ENCODE results near the gene FAM120B.
A peak's percentile ranks its signal among the peaks of the same experiment; 100 is the strongest.

The FAM120B gene

DNA sequence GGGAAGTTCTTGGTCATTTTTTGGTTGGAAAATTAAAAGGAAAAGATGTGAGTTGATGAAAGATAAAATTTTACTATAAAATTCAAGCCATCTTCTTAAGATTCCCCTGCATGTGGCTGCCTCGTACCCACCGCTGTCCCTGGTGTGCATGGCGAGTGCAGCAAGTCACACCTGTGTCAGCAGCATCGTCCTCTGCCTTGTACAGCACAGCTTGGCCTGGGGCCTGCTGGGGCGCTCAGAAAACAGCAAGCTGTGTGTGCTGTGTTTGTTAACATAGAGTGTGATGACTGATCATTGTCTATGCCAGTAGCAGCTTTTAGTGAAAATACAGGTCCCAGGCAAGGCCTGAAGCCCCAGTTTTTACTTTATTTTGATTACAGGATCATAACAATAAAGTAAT is 56.7 kb downstream of the FAM120B start:
- DNase-seq: no peak

DNA sequence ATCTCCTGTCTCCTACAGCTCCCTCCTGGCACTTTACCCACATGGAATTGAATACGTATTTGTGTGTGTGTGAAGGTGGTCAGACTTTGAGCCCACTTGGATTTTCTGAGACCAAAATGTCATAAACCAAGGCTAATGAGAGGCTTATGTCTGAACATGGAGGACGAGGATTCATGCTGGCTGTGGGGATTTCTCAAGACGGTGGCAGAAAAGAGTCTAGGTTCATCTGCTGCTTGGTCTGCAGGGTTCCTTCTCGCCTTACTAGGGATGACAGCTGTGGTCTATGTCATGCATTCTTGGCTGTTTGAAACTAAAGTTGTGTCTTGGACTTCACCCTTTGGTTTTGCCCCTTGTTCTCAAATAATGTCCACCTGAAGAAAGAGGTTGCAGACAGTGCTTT is 58.6 kb downstream of the FAM120B start:
- no peak for DNase-seq

DNA sequence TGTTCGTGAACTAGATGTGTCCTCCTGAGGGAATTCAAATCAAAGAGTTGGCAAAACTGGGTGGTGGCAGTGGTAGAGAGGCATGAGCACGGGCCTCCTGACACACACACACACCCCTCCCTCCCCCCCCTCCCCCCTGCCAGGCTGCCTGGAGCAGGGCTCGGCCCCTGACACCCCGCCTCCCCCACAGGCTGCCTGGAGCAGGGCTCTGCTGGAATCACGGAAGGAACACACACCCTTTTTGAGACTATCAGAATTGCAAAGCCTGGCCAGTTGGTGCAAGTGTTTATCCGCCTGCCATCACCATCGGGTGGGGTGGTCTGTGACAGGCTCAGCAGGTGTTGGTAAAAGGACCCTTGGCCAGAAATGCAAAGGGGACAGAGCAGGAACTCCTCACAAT is 59.0 kb downstream of the FAM120B start:
- no peak for DNase-seq

DNA sequence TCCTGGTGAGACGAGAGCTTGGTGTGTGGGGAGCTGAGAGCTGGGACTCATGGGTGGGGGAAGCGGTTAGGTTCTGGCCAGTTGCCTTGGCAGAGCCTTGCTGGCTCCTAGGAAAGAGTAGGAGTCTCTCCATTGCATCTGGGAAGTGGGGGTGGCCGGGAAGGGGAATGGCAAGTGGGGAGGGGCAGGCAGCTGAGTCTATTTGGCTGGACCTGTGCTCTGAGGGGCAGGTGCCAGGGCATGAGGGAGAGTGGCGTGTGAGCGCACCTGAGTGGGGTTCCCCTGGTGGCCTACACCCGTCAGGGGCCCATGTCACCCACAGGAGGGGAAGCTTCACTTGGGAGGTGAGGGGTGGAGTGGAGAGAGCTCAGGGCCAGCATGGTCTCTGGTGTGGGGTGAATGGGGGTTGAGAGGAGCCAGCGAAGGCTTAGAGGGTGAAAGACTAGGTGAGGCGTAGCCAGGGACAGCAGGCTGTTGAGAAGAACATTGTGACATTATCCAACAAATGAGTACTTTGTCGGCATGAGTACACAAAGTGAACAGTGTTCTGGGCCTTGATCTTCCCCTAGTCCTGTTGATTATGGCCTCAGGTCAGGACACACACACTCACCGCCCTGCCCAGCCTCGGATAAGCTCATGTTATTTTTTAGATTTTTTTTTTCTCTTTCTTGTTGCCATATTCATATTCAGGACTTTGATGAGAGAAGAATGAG is 59.8 kb downstream of the FAM120B start:
- no peak for DNase-seq

DNA sequence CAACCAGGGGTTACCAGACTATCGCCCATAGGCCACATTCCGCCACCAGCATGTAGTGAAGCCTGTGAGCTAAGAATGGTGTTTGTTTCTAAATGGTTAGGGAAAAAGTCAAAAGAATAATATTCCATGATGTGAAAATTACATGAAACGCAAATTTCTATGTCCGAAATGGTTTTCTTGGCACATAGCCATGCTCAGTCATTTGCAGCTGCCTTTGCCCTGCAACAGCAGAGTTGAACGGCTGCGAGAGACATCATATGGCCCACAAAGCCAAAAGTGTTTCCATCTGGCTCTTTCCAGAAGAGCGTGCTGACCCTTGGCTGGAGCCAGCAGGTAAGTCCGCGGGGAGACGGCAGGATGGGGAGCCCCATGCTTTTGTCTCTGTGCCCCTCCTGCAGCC is 60.7 kb downstream of the FAM120B start:
- no peak for DNase-seq

DNA sequence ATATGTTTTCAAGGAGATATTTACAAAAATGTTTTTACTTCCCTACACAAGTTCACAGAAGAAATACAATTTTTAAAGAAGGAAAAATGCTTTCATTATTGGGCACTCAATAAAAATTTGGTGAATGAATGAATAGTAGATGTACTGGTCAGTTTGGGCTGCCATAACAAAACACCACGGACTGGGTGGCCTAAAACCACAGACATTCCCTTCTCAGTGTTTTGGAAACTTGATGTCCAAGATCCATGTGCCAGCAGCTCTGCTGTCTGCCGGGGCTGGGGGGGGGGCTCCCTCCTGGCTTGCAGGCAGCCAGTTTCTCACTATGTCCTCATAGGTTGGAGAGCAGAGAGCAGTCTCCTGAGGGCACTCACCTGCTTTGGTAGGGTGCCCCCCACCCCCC is 62.0 kb downstream of the FAM120B start:
- no peak for DNase-seq

DNA sequence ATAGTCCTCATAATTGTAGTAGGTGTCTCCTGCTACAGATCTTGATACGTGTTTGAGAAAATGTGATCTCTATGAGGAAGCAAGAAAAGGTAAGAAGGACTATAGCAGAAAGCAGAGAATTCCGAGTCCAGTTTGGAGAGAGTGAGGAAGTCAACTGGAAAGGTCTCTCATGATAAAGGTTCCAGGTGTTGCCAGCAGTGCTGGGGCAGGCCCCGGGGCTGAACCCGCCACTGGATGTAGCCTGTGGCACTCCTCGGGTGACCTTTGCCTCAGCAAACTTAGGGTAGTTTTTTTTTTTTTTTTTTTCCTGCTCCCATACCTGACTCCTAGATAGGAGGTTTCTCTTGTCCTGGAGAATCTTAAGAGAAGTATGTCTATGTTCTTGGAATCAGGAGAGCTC is 62.8 kb downstream of the FAM120B start:
- DNase-seq: no peak

DNA sequence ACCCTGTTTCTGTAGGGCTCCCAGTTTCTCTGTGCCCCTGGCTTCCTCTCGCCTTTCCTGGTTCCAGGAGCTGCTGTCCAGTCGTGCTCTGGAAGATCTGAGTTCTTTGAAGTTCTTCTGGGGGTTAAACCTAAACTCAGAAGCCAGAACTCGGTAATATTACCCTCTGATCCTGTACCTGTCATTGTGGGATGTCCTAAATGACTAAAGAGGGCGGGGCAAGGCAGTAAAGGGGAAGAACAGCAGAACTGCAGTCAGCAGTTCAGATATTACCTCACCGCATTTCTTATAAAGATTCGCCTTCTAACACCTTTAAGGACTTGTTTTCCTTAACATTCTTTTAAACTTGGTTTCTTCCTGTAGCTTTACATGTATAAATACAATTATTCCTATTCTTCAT is 63.9 kb downstream of the FAM120B start:
- no peak for DNase-seq

DNA sequence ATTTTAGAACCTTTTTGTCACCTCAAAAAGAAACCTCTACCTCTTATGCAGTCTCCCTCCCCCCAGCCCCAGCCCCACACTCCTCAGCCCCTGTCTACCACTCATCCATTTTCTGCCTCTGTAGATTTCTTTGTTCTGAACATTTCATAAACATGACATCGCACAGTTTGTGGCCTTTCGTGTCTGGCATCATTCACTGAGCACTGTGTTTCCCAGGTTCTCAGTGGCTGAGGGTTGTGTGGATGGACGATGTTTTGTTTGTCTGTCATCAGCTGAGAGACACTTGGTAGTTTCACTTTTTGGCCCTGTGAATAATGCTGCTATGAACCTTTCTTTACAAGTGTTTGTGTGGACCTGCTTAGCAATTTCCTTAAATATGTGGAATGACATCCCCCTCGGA is 64.5 kb downstream of the FAM120B start:
- no peak for DNase-seq

DNA sequence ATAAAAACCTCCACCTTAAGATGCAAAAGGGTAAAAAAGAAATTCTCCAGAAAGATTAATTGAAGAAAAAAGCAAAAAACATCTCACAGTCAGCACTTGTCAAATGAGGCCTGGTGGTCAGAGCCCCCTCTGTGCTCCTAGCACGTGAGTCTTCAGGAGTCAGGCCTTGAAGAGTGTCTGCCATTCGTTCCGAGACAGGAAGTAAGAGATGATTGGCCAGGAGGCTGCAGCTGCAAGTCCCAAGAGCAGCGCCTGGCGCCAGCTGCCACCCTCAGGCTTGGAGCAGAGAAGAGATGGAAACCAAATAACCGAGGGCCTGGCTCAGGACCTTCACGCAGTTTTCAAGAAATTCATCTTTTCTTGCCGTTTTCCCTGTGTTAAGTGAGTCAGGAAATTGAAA is 65.0 kb downstream of the FAM120B start:
- DNase-seq: no peak

DNA sequence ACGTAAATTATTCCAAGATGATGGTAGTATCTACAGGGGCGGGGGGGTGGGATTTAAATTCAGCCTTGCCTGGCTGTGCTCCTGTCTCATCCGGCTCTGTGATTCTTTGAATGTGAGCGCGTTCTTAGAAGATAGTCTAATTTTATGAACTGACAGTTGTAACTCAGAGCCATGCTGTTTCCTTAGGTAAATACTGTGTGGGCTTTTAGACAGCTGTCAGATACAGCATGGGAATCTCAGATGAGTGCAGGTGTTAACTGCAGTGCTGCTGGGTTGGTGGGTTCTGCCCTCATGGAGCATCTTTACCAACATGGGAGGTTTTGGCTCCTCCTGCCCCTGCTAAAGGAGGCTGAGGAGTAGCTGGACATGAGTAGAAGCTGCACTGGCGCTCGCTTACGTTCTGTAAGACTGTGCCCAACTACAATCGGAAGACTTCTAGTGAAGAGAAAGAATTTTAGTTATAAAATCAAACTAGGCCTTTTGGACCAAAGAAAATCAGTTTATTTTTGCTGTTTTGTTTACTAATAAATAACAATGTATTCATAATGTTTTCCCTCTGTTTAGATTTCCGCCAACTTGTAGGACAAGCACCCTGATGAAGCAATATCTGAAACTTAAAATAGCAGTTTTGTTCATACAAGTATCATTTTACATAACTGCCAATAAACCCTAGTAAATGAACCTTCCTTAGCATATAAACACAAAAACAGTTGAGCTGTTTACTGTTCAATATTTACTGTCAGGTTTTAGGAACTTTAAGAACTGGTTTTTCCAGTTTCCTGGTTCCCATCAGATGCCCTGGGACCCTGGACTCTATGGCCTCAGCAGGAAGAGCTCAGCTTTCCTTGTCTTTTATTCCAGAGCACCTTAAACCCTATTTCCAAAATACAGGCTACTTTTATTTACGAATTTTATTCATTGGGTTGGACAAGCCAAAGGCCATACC is 66.1 kb downstream of the FAM120B start:
- peak; percentile 48 for DNase-seq

DNA sequence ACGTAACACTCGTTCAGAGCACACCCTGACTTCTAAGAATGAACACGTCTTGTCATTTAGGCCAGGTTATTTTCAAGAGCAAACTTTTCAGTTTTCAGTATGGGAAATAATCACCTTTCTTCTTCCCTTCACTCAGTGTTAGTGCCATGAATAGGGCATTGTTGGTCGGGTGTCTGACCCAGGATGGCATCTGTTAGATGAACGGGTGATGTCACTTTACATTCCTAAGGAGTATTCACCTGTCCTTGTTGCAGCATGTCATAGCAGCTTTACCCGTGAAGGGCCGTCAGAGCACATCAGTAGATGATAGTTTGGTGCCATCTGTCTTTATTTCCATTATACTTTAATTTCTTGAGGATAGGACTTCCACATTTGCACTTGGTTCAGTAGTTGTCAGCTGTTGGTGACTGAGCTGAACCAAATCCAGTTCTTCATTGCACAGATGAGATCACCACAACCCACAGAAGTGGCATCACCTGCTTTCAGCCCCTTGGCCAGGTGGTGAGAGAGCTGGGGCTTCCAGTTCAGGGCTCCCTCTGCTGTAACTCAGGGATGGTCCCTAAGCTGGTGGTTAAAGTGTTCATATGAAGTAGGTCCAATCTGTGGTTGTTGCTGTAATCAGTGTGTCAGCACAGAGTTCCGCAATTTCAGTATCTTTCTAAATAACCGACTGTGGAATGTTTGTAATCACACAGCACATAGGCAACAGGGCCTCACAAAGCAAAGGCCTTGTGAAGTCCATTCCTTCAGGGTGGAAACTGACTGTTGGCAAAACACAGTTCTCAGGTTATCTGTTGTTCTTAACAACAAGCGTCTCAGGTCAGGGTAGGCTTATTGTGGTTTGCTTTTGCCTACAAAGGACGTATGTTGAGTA is 68.2 kb downstream of the FAM120B start:
- DNase-seq: no peak

DNA sequence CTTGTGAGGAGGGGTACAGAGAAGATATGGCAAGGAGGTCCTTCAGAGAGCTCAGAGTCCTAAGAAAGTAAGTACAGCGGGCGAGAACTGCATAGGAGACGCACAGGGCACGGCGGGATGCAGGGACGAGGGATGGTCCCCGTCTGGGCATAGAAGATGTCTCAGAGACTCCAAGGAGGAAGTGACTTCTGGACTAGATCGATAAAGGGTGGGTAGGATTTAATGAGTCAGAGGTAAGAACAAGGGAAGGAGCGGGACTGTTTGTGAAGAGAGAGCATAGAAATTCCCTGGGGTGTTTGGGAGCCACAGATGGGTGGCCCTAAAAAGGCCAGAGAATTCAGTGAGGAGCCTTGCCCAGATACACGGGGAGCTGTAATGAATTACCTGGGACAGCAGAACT is 69.1 kb downstream of the FAM120B start:
- DNase-seq: no peak

DNA sequence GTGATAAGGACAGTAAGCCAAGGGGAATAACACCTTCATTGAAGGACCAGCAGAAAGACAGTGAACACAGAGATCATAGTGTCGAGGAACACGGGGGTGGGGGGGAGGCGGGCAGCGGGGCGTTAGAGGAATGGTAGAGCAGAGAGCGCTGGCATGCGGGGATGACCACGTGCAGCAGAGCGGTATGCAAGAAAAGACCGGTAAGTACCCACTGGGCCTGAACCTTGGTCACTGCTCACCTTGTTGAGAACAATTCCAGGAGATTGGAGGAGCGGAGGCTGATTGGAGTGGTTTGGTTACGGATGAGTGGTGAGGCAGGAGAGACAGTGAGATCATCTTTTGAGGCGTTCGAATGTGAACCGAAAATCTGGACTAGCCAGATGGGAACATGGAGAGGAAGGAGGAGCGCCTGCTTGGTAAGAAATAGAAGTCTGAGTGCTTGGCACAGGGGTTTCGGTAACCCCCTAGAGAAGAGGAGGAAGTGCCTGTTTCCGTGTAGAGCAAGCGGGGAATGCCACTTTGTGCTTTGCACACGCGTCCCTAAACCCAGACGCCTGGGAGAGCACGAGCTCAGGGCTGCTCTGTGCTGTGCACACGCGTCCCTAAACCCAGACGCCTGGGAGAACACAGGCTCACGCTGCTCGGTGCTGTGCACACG is 70.0 kb downstream of the FAM120B start:
- no peak for DNase-seq

DNA sequence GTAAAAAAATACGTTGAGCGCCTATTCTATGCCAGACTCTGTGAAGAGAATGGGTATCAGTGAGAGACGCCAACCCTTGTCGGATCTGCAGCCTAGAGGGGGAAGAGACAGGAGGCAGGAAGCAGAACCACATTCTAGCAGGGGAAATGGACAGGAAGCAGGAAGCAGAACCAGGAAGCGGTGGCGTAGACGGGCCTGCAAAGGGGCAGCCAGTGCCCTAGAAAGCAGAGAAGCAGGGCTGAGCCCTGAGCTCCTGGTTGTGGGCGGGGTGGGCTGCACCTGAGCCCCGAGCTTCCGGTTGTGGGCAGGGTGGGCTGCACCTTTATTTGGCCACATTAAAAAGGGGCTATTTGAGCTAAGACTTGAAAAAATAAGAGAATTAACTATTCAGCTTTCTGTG is 71.9 kb downstream of the FAM120B start:
- DNase-seq: no peak

DNA sequence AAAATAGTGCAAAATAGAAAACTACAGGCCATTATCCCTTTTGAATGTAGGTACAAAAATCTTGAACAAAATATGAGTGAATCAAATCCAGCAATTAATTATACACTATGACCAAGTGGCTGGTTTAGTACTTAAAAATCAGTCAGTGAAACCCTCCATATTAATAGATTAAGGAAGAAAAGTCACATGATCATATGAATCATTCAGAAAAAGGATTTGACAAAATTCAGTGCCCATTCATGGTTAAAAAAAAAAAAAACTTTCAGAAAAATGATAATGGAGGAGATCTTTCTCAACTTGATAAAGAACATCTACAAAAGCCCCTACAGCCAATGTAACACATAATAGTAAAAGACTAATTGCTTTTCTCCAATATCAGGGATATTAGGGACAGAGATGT is 75.0 kb downstream of the FAM120B start:
- DNase-seq: no peak

DNA sequence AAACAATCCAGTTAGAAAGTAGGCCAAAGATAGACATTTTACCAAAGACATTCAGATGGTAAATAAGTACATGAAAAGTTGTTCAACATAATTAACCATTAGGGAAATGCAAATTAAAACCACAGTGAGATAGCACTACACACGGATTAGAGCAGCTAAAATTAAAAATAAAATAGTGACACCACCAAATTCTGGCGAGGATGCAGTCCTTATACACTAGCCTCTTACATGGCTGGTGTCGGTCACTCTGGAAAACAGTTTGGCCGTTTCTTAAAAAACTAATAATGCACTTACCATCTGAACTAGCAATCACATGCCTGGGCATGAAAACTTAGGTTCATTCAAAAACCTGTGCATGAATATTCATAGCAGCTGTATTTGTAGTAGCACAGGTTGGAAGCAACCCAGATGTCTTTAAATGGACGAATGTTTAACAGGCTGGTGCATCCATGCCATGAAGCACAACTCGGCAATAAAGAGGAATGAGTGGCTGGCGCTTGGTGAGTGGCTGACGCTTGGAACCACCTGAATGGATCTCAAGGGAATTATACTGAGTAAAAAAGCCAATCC is 77.0 kb downstream of the FAM120B start:
- DNase-seq: no peak

DNA sequence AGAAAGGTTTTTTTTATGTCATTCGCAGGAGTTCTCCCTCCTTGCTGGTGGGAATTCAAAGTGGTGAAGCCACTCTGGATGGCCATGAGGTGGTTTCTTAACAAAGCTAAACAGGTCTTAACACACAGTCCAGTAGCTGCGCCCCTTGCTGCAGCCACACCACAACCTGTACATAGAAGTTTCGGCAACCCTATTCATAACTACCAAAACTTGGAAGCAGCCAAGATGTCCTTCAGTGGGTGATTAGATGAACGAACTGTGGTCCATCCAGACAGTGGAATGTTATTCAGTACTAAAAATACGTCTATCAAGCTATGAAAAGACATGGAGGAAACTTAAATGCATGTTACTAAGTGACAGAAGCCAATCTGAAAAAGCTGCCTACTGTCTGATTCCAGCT is 78.9 kb downstream of the FAM120B start:
- no peak for DNase-seq

DNA sequence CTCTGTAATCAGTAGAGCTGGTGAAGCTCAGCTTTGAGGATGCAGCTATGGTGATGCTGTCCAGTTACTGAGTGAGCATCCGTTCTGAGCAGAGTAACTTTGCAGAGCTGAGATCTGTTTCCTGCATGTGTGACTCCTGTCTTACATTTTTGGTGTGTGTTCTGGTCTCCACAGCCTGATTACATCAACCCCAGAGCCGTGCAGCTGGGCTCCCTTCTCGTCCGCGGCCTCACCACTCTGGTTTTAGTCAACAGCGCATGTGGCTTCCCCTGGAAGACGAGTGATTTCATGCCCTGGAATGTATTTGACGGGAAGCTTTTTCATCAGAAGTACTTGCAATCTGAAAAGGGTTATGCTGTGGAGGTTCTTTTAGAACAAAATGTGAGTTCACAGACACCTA is 81.6 kb downstream of the FAM120B start:
- DNase-seq: no peak

DNA sequence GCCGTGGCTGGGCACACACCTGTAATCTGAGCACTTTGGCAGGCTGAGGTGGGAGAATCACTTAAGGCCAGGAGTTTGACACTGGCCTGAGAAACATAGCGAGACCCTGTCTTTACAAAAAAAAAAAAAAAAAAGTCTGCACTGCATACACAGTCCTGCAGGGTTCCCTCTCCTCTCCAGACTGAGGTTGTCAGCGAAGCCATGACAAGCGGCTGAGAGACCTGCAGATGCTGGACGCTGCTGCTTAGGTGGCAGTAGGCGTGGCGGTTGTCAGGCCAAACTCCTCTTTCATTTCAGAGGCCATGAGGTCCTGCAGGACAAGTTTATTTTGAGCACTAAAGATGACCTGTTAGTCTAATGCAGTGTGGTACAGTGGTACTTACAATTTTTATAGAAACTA is 86.5 kb downstream of the FAM120B start:
- DNase-seq: no peak

DNA sequence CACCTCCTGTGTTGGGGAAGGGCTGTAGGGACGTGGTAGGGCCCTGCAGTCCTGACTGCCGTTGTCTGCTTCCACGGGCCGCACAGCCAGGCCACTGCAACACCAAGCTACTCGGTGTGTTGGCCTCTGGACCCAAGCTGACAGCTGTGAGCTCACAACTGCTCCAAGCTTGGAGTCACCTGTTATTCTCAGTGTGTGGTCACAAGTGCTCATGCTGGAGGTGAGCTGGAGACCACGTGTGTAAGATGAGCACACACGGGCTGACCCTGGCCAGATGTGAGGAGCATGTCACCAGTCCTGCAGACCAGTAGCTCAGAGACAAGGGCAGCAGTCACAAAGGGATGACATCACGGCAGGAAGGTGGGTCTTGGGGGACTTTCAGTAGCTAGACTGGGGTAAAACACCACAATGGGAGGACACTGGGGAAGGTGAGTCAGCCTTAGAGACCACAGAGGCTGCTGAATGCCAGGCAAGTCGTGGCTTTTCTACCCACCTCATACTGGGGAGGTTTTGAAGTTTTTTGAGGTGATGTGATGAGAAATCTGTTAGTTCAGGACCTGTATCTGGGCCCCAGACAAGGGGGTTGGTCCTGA is 87.3 kb downstream of the FAM120B start:
- no peak for DNase-seq

DNA sequence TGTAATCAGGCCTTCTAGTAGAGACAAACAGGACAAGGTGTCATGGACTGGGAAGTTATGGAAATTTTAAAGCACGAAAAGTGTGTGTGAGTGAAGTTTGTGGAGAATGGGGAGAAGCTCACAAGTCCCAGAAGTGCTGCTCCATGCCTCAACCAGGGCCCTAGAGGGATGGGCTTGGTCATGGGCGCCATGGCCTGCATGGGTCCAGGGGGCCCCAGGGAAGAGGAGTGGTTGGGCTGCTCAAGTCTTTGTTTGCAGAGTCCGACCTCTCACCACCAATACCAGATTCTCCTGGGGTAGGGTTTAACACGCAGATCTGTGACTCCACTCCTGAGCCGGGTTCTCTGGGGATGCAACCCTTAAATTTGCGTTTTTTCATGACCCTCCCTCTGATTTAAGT is 88.4 kb downstream of the FAM120B start:
- DNase-seq: no peak

Data from DMS153 (cell line).